AG08395 (cell line): ENCODE data around the gene SUCLG2.
"Not testable (repeated sequence)": the region's sequence is repeated elsewhere in the genome, so short reads cannot be mapped to it uniquely, and the experiment has no call there.

Source experiments
- DNase-seq: peaks from one replicate; pipeline ENCODE4 v3.0.0; 2012; ENCODE audit warnings: mixed read lengths, low spot score

SUCLG2 gene

GRCh38 chr3:67609709-67610108 is 44.7 kb downstream of the SUCLG2 start:
- DNase-seq: no peak

GRCh38 chr3:67608034-67608433 is 46.4 kb downstream of the SUCLG2 start:
- no peak for DNase-seq

GRCh38 chr3:67605377-67605776 is 49.0 kb downstream of the SUCLG2 start:
- peak; percentile 76 for DNase-seq

DNA sequence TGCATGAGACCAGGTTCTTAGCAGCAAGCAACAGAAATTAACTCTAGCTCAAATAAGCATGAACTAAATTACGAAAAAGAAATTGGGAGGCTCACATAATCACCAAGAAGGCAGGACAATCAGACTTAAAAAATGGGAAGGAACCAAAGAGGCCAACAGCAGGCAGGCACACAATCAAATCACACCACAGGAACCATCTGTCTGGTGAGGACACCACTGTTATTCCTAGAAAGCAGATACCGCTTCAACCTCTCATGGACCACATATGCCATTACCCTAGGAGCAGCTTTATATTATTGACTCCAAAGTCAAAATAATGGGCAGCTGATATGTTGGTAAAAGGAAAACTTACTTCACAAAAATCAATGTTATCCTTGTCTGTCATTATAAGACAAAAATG is 51.6 kb downstream of the SUCLG2 start:
- no peak for DNase-seq

DNA sequence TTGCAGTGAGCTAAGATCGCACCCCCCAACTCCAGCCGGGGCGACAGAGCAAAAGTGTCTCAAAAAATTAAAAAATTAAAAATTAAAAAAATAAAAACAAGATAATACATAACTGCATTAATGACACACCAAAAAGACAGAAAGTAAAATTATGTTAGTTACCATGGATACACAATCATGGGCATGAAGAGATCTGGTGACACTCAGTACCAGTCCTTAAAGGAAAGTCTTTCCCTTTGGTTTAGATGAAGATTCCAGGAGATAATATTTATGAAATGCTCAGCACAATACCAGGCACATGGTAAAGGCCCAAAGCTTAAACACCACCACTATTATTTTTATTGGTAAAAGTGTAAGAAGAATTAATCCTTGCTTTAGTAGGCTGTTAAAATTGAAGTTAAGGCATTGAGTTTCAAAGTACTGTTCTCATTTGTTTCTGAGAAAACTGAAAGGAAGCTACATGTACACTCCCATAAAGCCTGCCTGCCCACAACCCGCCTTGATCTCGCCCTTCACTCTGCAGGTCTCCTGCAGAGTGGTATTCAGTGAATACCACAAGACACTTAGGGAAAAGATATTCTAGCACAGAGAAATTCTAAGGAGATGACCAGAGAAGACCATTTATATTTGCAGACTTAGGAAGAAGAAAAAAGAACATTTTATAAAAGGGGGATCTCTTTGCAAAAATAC is 52.3 kb downstream of the SUCLG2 start:
- no peak for DNase-seq

DNA sequence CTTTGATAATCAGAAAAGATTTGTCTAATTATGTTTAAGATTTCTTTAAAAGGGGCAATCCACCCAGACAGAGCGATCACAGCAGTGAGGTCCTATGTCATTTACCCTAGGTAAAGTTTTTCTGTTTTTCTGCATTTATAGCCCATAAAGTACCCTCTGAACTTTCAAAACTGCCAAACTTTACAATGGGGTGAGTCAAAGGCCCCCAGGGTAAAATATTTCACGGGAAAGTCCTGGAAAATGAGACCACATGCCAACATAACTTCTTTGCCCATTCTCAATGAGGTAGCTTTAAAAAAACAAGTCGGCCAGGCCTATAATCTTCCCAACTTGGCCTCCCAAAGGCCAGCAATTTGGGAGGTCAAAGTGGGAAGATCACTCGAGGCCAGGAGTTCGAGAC is 53.0 kb downstream of the SUCLG2 start:
- no peak for DNase-seq

- DNase-seq: no peak
Measured at GRCh38 chr3:67599821-67600220, 54.6 kb downstream of the SUCLG2 start.

- no peak for DNase-seq
Measured at GRCh38 chr3:67598814-67599556, 55.4 kb downstream of the SUCLG2 start.

GRCh38 chr3:67595424-67595823 is 59.0 kb downstream of the SUCLG2 start:
- no peak for DNase-seq

DNA sequence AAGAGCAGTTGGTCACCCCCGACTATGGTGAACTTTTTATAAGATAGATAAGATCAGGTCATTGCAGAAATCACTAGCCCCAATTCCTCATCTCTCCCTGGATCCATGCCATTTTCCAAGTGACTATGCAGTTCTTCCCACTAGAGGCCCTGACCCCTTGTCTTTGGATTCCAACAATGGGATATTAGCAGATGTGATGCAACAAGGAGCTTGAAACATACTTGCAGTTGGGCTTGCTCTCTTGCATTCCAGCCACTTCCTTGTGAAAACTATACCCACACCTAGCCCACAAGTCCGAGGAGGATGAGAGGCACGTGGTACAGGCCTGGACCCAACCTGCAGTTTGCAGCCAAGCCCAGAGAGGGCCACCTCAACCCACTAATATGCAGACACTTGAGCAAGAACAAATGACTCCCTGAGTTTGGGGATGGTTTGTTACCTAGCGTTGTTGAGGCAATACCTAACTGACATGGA is 60.6 kb downstream of the SUCLG2 start:
- DNase-seq: peak; percentile 9

DNA sequence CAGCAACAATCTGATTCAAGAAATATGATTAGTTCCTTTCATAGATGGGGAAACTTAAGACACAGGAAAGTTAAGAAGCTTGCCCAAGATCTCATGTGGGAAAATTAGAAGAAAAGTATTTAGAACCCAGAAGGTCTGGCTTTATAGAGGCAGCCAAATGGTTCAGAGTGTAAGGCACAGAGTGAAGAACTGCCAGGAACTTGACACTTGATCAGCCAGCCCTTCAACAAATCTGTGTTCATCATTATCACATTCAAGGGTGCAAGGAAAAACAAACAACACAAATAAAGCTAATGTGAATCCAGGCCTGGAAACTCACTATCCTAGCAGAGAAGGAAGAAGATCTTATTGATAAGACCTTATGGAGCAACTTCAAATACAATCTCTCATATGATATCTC is 62.4 kb downstream of the SUCLG2 start:
- no peak for DNase-seq

GRCh38 chr3:67587811-67588210 is 66.6 kb downstream of the SUCLG2 start:
- DNase-seq: no peak

GRCh38 chr3:67587301-67587700 is 67.1 kb downstream of the SUCLG2 start:
- DNase-seq: no peak

- not testable (repeated sequence) for DNase-seq
Measured at GRCh38 chr3:67584608-67585007, 69.8 kb downstream of the SUCLG2 start.

- no peak for DNase-seq
Measured at GRCh38 chr3:67580430-67581000, 73.9 kb downstream of the SUCLG2 start.

DNA sequence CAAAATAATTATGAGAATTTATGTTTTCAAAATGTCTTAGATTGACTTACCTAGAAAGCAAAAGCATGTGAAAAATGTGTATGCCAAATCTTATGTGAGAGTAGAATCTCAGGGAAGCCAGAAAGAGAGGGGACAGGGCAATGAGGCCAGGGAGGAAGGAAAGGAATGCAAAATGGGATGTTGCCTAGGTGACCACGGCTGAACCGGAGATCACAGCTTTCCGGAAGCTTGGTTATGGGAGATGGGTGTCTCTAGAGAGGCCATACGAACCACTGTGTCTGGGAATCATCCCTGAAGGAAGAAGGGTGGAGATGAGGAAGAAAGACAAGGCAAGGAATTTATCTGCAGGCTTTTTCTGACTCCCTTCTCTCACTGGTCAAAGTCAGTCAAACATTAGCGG is 76.0 kb downstream of the SUCLG2 start:
- DNase-seq: no peak

GRCh38 chr3:67576441-67576840 is 78.0 kb downstream of the SUCLG2 start:
- no peak for DNase-seq

DNA sequence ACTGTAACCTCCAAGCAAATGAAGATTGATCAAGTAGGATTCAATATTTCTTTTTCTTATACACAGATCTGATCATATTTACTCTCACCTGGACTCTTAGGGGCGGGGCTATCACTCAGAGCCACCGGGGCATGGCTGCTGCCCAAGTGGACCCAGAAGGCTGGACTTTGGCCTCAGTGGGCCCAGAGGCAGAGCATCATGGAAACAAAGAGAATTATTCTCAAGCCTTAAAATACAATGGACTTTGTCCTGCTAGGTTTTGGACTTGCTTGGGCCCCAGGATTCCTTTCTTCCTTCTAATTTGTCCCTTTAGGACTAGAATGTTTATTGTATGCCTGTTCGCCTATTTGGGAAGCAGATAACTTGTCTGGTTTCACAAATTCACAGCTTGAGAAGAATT is 85.1 kb downstream of the SUCLG2 start:
- no peak for DNase-seq

- no peak for DNase-seq
Measured at GRCh38 chr3:67567893-67568292, 86.5 kb downstream of the SUCLG2 start.

DNA sequence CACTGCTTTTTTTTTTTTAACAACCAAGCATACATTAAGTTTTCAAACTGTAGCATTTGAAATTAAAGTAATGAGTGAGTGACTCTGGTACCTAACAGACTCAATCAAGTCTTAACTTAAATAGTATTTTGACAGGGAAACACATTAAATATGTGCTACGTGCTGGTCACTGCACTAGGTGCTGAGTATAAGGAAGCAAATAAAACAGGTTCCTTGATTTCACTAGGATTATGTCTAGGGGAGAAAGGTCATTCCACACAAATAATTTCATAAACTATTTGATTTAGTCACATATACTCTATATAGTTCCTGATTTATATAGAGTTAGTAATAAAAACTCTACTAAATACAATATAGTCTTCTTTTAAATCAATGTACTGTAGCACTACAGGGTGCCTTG is 89.4 kb downstream of the SUCLG2 start:
- no peak for DNase-seq

- DNase-seq: no peak
Measured at GRCh38 chr3:67564008-67564407, 90.4 kb downstream of the SUCLG2 start.

DNA sequence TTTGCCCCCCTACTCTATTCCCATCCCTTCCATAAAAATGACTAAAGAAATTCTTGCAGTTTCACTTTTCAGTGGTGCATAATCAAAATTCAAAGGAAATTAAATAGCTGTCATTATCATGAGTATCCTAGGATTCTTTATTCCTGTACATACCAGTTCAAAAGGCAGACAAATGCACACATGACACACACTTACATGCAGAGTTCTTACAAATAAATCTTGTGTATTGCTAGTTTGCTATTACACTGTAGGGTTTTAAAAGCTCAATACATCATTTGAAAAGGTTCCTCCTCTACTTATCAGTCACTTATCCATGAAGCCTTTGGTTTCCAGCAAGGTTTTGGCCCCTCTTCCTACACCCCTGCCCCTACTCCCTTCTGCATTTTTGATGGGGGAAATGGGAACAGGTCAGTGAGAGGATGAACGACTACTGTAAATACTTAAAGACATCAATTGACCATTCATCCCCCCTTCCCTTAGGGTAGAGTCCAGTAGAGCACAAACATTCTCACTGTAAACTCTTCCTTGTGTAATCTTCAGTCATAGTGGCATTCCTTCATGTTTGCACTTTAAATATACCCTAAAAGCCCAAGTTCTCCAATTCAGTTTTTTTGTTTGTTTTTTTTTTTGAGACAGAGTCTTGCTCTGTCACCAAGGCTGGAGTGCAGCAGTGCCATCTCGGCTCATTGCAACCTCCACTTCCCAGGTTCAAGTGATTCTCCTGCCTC is 92.6 kb downstream of the SUCLG2 start:
- no peak for DNase-seq

GRCh38 chr3:67561266-67561665 is 93.1 kb downstream of the SUCLG2 start:
- no peak for DNase-seq
